BLaER1 (cell line): ENCODE data around the gene RFTN1.
A peak's percentile ranks its signal among the peaks of the same experiment; 100 is the strongest.

Experiments
- H3K27ac ChIP-seq: shearing (Covaris generic); formaldehyde crosslinking; 2 replicates; pipeline ENCODE4 v1.8.1; 2022
- H3K27me3 ChIP-seq: shearing (Covaris generic); formaldehyde crosslinking; 2 replicates; pipeline ENCODE4 v1.8.1; 2022
- H3K36me3 ChIP-seq: shearing (Covaris generic); formaldehyde crosslinking; 2 replicates; pipeline ENCODE4 v1.8.1; 2022
- H3K4me1 ChIP-seq: shearing (Covaris generic); formaldehyde crosslinking; 2 replicates; pipeline ENCODE4 v1.8.1; 2022
- H3K4me2 ChIP-seq: shearing (Covaris generic); formaldehyde crosslinking; 2 replicates; pipeline ENCODE4 v1.8.1; 2022
- H3K4me3 ChIP-seq: shearing (Covaris generic); formaldehyde crosslinking; 2 replicates; pipeline ENCODE4 v1.8.1; 2022
- H3K9ac ChIP-seq: shearing (Covaris generic); formaldehyde crosslinking; 2 replicates; pipeline ENCODE4 v1.8.1; 2022
- H3K9me3 ChIP-seq: shearing (Covaris generic); formaldehyde crosslinking; 2 replicates; pipeline ENCODE4 v1.8.1; 2022
- H4K20me1 ChIP-seq: shearing (Covaris generic); formaldehyde crosslinking; 2 replicates; pipeline ENCODE4 v1.8.1; 2022
- Cebpa-rat ChIP-seq: shearing (Covaris generic); IDR thresholded peaks from 2 replicates; pipeline ENCODE4 v1.8.1; 2022

Gene RFTN1

DNA sequence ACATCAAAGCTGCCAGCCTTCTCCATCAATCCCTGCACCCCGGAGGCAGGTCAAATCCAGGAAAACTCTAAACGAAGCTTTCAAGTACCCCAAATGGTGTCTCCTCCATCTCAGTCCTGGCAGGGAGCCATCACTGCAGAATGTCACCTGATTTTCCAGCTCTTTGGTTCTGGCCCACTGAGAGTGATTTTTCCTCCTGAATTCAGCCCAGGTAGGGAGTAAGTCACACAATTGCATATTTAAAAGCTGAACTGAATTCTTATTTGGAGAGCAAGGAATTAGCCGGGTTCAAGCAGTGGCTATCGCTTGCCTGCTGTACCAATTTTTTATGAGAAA, 5.3 kb downstream of the RFTN1 start:
- H3K4me2 ChIP-seq, result peak overlapping the region; percentile 93
- peaks cover 39% of the 10 kb centered on the region for H3K36me3 ChIP-seq

DNA sequence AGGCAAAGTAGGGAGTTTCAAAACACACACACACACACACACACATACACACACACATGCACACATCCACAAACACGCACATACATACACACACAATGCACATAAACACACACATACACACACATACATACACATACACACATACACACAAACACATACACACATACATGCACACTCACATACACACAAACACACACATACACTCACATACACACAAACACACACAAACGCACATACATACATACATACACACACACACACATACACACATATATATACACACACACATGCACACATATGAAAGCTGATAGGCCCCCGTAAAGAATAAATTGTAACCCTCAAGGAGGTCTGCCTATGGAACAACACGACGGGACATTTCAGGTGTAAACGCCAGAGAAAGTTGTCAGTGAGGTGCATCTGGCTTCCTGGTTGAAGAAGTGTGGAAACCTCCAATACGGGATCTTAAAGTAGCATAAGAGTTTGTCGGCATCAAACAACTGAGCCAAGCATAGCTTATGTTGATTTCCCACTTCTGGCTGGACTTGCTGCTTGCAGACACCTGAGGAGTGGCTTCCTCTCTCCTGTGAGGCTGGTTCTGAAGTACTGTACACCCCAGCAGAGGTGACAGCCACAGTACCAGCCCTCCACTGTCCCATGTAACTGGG, 5.8 kb downstream of the RFTN1 start:
- no peaks in the 10 kb centered on the region for H3K27me3 ChIP-seq
- peaks cover 62% of the 10 kb centered on the region for H3K4me1 ChIP-seq
- peak overlapping the region; percentile 93 for H3K4me2 ChIP-seq
- H3K9ac ChIP-seq, result no peak overlapping the region; the same call in 1 of the 2 replicates
- H4K20me1 ChIP-seq, result peaks cover 89% of the 10 kb centered on the region
- peaks cover 19% of the 10 kb centered on the region for H3K9me3 ChIP-seq
- H3K4me3 ChIP-seq, result no peak overlapping the region
- TF ChIP-seq Cebpa-rat, result no peak
- peaks cover 44% of the 10 kb centered on the region for H3K36me3 ChIP-seq
- no peak overlapping the region for H3K27ac ChIP-seq

More for the DNA sequence above, 5.3 kb downstream of the RFTN1 start:
- H3K9ac ChIP-seq, result peak overlapping the region; percentile 4; the same call in 1 of the 2 replicates
- TF ChIP-seq Cebpa-rat, result no peak
- H3K9me3 ChIP-seq, result peaks cover 19% of the 10 kb centered on the region
- H3K27me3 ChIP-seq, result no peaks in the 10 kb centered on the region
- no peak overlapping the region for H3K27ac ChIP-seq
- peaks cover 57% of the 10 kb centered on the region for H3K4me1 ChIP-seq
- no peak overlapping the region for H3K4me3 ChIP-seq
- H4K20me1 ChIP-seq, result peaks cover 84% of the 10 kb centered on the region

- no peak overlapping the region for H3K9ac ChIP-seq
- no peak overlapping the region for H3K27ac ChIP-seq
- no peak overlapping the region for H3K4me2 ChIP-seq
- H3K4me1 ChIP-seq, result peaks cover 68% of the 10 kb centered on the region
- no peaks in the 10 kb centered on the region for H3K27me3 ChIP-seq
- H3K36me3 ChIP-seq, result peaks cover 50% of the 10 kb centered on the region
- TF ChIP-seq Cebpa-rat, result no peak
- H4K20me1 ChIP-seq, result peaks cover 95% of the 10 kb centered on the region
- peaks cover 19% of the 10 kb centered on the region for H3K9me3 ChIP-seq
- H3K4me3 ChIP-seq, result no peak overlapping the region
These were observed 6.5 kb downstream of the RFTN1 start for GRCh38 chr3:16506884-16507577.

DNA sequence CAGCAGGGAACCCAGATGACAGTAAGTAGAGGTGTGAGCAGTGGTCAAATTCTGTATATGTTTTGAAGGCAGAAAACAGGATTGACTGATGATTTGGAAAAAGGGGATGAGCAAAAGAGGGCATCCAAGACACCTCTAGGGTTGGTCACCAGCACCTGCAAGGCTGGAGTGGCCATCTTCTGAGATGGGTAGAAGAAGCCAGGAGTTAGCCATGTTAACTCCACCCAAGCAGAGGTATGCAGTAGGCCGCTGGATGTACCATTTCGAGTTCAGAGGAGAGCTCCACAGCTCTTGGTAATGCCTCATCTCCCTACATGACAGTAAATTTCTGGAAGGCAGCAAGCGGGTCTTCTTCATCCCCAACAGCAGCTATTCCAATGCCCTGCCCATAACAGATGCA, 7.0 kb downstream of the RFTN1 start:
- Histone ChIP-seq H3K27ac (no peak overlapping the region), H3K27me3 (no peaks in the 10 kb centered on the region), H3K4me2 (no peak overlapping the region), H3K36me3 (peaks cover 53% of the 10 kb centered on the region), H3K9ac (no peak overlapping the region), H3K9me3 (peaks cover 19% of the 10 kb centered on the region), H3K4me1 (peaks cover 65% of the 10 kb centered on the region), H4K20me1 (peaks cover 100% of the 10 kb centered on the region), H3K4me3 (no peak overlapping the region)
- TF ChIP-seq Cebpa-rat, result no peak

DNA sequence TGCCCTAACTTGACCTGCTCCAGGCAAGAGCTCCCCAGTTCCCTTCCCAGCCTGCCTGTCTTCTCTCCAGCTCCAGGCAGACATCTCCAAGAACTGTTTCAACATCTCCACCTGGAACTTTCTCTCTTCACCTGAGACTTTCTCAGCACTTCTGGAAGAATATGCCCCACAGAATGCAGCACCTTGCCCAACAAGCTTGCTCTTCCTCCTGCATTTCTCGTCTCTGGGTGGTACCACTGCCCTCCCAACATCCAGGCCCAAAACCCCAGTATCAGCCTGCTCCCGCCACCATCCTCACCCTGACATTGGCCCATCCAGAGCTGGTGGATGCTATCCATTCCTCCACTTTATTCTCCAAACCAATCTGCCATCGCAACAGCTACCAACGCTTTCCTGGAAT, 8.8 kb downstream of the RFTN1 start:
- Histone ChIP-seq H3K4me2 (no peak overlapping the region; the same call in 1 of the 2 replicates), H3K9ac (no peak overlapping the region), H3K4me3 (no peak overlapping the region), H3K27me3 (no peaks in the 10 kb centered on the region), H4K20me1 (peaks cover 99% of the 10 kb centered on the region), H3K4me1 (peaks cover 48% of the 10 kb centered on the region), H3K9me3 (peaks cover 26% of the 10 kb centered on the region), H3K36me3 (peaks cover 71% of the 10 kb centered on the region), H3K27ac (no peak overlapping the region)
- TF ChIP-seq Cebpa-rat, result no peak

DNA sequence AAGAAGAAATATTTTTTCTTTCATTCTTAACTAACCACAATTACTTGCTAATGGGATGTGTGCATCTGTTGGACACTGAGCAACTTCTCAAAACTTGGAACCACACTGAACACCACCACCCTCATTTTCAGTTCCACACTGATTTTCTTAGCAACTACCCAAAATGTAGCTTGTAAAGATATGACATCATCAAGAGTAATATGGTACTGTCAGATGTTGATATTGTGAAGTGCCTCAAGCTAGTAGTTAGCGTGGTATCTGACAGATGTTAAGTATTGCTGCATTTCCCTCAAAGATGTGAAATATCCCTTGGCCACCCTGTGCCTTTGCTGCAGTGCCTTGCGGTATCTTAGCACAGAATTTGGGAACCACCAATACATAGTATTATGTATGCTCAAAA, 9.3 kb downstream of the RFTN1 start:
- H3K9me3 ChIP-seq, result peaks cover 30% of the 10 kb centered on the region
- no peak overlapping the region for H3K27ac ChIP-seq
- peaks cover 99% of the 10 kb centered on the region for H4K20me1 ChIP-seq
- H3K4me1 ChIP-seq, result peaks cover 43% of the 10 kb centered on the region
- no peaks in the 10 kb centered on the region for H3K27me3 ChIP-seq
- H3K4me3 ChIP-seq, result no peak overlapping the region
- no peak for TF ChIP-seq Cebpa-rat
- peaks cover 75% of the 10 kb centered on the region for H3K36me3 ChIP-seq
- no peak overlapping the region; the same call in 1 of the 2 replicates for H3K4me2 ChIP-seq
- H3K9ac ChIP-seq, result no peak overlapping the region

GRCh38 chr3:16503191-16503776, 10.2 kb downstream of the RFTN1 start:
- H3K4me2 ChIP-seq, result no peak overlapping the region
- H3K27ac ChIP-seq, result no peak overlapping the region
- H3K9ac ChIP-seq, result no peak overlapping the region
- peaks cover 99% of the 10 kb centered on the region for H4K20me1 ChIP-seq
- H3K9me3 ChIP-seq, result peaks cover 32% of the 10 kb centered on the region
- no peaks in the 10 kb centered on the region for H3K27me3 ChIP-seq
- peaks cover 41% of the 10 kb centered on the region for H3K4me1 ChIP-seq
- no peak for TF ChIP-seq Cebpa-rat
- H3K4me3 ChIP-seq, result no peak overlapping the region
- H3K36me3 ChIP-seq, result peaks cover 83% of the 10 kb centered on the region

- Histone ChIP-seq H3K9ac (no peak overlapping the region), H3K4me3 (no peak overlapping the region), H3K36me3 (peaks cover 78% of the 10 kb centered on the region), H3K4me2 (no peak overlapping the region), H3K27ac (no peak overlapping the region), H4K20me1 (peaks cover 99% of the 10 kb centered on the region), H3K27me3 (no peaks in the 10 kb centered on the region), H3K9me3 (peaks cover 32% of the 10 kb centered on the region), H3K4me1 (peaks cover 41% of the 10 kb centered on the region)
- TF ChIP-seq Cebpa-rat, result no peak
These were observed 11.1 kb downstream of the RFTN1 start for GRCh38 chr3:16502347-16502908.

- H4K20me1 ChIP-seq, result peaks cover 99% of the 10 kb centered on the region
- H3K4me3 ChIP-seq, result no peak overlapping the region
- no peak overlapping the region for H3K4me2 ChIP-seq
- H3K4me1 ChIP-seq, result peaks cover 52% of the 10 kb centered on the region
- no peak overlapping the region for H3K27ac ChIP-seq
- H3K27me3 ChIP-seq, result no peaks in the 10 kb centered on the region
- no peak for TF ChIP-seq Cebpa-rat
- peaks cover 74% of the 10 kb centered on the region for H3K36me3 ChIP-seq
- H3K9me3 ChIP-seq, result peaks cover 30% of the 10 kb centered on the region
- H3K9ac ChIP-seq, result no peak overlapping the region
These were observed 12.1 kb downstream of the RFTN1 start for GRCh38 chr3:16501376-16501775.

- no peak for TF ChIP-seq Cebpa-rat
- peaks cover 99% of the 10 kb centered on the region for H4K20me1 ChIP-seq
- H3K4me3 ChIP-seq, result no peak overlapping the region
- peaks cover 25% of the 10 kb centered on the region; the same call in 1 of the 2 replicates for H3K9me3 ChIP-seq
- H3K4me1 ChIP-seq, result peaks cover 56% of the 10 kb centered on the region
- peaks cover 69% of the 10 kb centered on the region for H3K36me3 ChIP-seq
- no peak overlapping the region for H3K27ac ChIP-seq
- H3K27me3 ChIP-seq, result no peaks in the 10 kb centered on the region
- H3K9ac ChIP-seq, result no peak overlapping the region
- H3K4me2 ChIP-seq, result no peak overlapping the region
These were observed 12.6 kb downstream of the RFTN1 start for GRCh38 chr3:16500911-16501310.
